Mucosa of descending colon (tissue), 3 donors: Measurements from ENCODE around the gene LMCD1. TPM values are rescaled to one million over a fixed set of nuclear protein-coding genes. Genes with fewer than 3 reads are reported as not detected.

Experiments
- ATAC-seq: fragments of 200-7000 bp; cut with Tn5 transposase; one replicate; pipeline ENCODE4 v1.9.1; 2020; ENCODE audit warnings: mild to moderate bottlenecking, moderate library complexity
- DNase-seq, 3 donors: peaks; one replicate each; pipeline ENCODE4 v3.0.0-alpha.2; 2020
- H3K36me3 ChIP-seq: fragments of 200-600 bp; one replicate; pipeline ENCODE4 v1.8.0; 2021; ENCODE audit warnings: low read depth, mild to moderate bottlenecking
- H3K4me1 ChIP-seq: fragments of 200-600 bp; one replicate; pipeline ENCODE4 v1.8.0; 2021; ENCODE audit warnings: low read depth, mild to moderate bottlenecking
- H3K4me3 ChIP-seq: fragments of 200-600 bp; one replicate; pipeline ENCODE4 v1.8.0; 2021; ENCODE audit warnings: mild to moderate bottlenecking
- H3K9me3 ChIP-seq: fragments of 200-600 bp; one replicate; pipeline ENCODE4 v1.8.0; 2021; ENCODE audit warnings: mild to moderate bottlenecking
- intact Hi-C, 2 donors: fragments of 100-400 bp; cut with DNase I in 1 of 2; cut with micrococcal nuclease in 1 of 2; formaldehyde crosslinking; loops; one replicate each; pipeline versions ENCODE4 v1.11.0 to v1.11.1; 2022; cut with DNase I, micrococcal nuclease
- total RNA-seq, 3 donors: library from RNA; stranded (reverse); fragmentation: NEBNext Ultra II Directional in 2 of 3; extraction: Animal tissue kit (Norgen Biotek cat#: 25700) in 2 of 3; gene quantifications; one replicate each; pipeline versions ENCODE4 v1.2.1 to v1.2.4, GENCODE V29; 2021 to 2023
- TF ChIP-seq, protein P1 (sequence below): fragments of 200-600 bp; IDR thresholded peaks from one replicate; pipeline ENCODE4 v1.8.0; 2022; ENCODE audit warnings: antibody characterized with exemption, mild to moderate bottlenecking
- donor health status: DM: no; HTN: no; CAD: no; lungs with moderate emphysema.
- donor health status: DM: no; HTN: no; CAD: no.
- donor health status: DM: no; HTN: yes; CAD: no.

The LMCD1 gene
- total RNA-seq, 3 donors from 2014 or later = 5.1 to 9.7 (median 7.2) TPM

DNA sequence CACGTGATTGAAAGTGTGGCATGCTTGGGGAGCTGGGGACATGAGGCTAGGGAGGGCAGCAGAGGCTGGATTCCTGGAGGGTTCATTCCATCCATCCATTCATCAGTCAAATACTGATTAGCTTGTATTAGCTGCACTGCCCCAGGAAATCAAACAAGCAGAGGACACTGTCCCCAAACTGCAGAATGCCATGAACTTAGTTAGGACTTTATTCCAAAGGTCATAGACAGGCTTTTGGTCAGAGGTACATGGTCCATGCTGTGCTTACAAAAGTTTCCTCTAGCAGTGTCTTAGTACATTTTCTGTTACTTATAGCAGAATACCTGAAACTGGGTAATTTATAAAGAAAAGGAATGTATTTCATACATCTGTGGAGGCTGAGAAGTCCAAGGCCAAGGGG, 47.7 kb downstream of the LMCD1 start:
- no peak for ATAC-seq
- Histone ChIP-seq H3K4me3 (no peak overlapping the region), H3K36me3 (no peaks in the 10 kb centered on the region), H3K9me3 (no peaks in the 10 kb centered on the region), H3K4me1 (no peaks in the 10 kb centered on the region)
- TF ChIP-seq, protein P1, sequence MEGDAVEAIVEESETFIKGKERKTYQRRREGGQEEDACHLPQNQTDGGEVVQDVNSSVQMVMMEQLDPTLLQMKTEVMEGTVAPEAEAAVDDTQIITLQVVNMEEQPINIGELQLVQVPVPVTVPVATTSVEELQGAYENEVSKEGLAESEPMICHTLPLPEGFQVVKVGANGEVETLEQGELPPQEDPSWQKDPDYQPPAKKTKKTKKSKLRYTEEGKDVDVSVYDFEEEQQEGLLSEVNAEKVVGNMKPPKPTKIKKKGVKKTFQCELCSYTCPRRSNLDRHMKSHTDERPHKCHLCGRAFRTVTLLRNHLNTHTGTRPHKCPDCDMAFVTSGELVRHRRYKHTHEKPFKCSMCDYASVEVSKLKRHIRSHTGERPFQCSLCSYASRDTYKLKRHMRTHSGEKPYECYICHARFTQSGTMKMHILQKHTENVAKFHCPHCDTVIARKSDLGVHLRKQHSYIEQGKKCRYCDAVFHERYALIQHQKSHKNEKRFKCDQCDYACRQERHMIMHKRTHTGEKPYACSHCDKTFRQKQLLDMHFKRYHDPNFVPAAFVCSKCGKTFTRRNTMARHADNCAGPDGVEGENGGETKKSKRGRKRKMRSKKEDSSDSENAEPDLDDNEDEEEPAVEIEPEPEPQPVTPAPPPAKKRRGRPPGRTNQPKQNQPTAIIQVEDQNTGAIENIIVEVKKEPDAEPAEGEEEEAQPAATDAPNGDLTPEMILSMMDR = no peak
- DNase-seq = no peak
- intact Hi-C loops = no loop called here

DNA sequence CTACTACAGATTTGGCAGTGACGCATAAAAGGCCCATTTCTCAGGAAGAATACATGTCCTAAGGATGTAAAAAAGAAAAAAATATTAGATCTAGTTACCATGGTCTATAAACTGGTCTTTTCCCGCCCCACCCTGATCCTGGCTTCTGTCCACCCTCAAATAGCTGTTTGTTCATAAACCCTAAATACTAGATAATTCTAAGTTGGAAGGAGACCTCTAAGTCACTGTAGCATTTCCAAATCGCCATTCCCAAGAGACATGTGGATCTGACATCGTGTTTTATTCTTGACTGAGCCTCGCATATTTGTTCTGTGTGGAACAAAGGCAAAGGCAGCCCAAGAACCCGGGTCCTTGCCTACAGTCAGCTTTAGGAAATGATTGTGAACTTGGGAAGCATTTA, 49.0 kb downstream of the LMCD1 start:
- TF ChIP-seq, protein P1 = no peak
- no peak for ATAC-seq

DNA sequence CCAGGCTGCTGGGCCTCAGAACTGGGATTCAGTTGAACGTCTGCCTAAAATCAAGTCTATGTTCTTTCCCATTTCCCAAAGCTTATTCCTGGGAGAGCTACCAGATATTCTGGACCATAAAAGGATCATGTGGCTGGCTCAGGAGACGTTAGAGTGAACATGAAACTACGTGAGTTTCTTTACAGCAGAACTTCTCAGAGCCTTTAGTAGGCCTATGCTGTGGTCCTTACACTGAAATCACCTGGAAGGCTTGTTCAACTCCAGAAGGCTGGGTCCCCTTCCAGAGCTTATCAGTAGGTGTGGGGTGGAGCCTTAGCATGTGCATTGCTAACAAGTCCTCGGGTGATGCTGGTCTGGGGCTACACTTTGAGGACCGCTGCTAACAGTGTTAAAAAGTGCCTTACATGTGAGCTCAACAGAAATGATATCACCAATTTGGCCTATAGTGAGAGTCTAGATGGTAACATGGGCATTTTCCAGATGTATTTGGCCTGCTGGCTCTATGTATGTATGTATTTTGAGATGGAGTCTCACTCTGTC, 50.7 kb downstream of the LMCD1 start:
- no peaks in the 10 kb centered on the region for H3K36me3 ChIP-seq
- H3K4me1 ChIP-seq = no peaks in the 10 kb centered on the region
- TF ChIP-seq, protein P1 = no peak
- H3K9me3 ChIP-seq = no peaks in the 10 kb centered on the region
- no peak for ATAC-seq
- intact Hi-C loops = no loop called here
- H3K4me3 ChIP-seq = no peak overlapping the region
- no peak for DNase-seq

More for the DNA sequence above, 49.0 kb downstream of the LMCD1 start:
- H3K9me3 ChIP-seq = no peaks in the 10 kb centered on the region
- intact Hi-C loops = no loop called here
- H3K4me1 ChIP-seq = no peaks in the 10 kb centered on the region
- no peak for DNase-seq
- no peaks in the 10 kb centered on the region for H3K36me3 ChIP-seq
- no peak overlapping the region for H3K4me3 ChIP-seq

DNA sequence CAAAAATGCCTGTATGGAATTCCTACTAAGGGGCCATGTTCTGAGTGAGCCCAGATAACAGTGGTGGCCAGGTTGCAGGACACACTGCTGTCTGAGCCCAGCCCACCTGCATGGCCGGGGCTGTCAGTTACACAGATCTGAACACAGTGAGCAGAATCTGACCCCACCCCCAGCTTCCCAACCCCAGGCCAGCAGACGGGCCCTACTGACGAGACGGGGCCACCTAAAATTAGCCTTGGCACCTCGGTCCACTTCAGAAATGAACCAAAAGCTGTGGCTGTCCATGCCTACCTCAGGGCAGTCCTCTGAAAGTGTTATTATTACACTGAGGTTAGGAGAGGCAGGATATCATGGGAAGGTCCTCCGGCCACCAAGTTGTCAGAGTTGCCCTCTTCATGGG, 51.8 kb downstream of the LMCD1 start:
- no peak for ATAC-seq
- no peak overlapping the region for H3K4me3 ChIP-seq
- TF ChIP-seq, protein P1 = no peak
- no peaks in the 10 kb centered on the region for H3K4me1 ChIP-seq
- intact Hi-C loops = no loop called here
- no peaks in the 10 kb centered on the region for H3K9me3 ChIP-seq
- DNase-seq = no peak
- no peaks in the 10 kb centered on the region for H3K36me3 ChIP-seq

DNA sequence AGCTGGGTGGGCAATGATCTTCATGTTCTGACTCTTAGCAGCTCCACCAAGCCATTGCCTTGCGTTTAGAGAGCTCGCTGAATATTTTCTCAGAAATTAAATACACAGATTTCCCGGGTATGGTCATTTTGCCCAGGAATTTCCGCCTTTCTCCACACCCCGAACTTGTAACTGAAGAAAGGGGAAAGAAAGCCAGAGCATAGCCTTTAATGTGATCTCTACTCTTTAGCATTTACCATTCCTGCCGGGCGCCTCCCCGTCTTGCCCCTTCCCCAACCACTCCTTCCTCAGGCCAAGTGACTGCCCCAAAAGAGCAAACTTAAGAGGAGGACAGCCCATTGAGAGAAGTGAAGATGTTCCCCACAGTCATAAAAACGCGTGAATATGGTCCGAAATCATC, 53.1 kb downstream of the LMCD1 start:
- intact Hi-C loops = no loop called here
- ATAC-seq = no peak
- Histone ChIP-seq H3K9me3 (no peaks in the 10 kb centered on the region), H3K4me1 (no peaks in the 10 kb centered on the region), H3K36me3 (no peaks in the 10 kb centered on the region), H3K4me3 (no peak overlapping the region)
- TF ChIP-seq, protein P1 = no peak
- no peak for DNase-seq
